Endometrium (tissue), 2 donors: ENCODE data around the gene LRRC32.

Experiments
- FAIRE-seq: peaks from 2 replicates; lab custom pipeline; 2012; peaks lifted over from hg19 to GRCh38; lab: Jason Lieb, UNC
- donor health status: control.
- donor health status: control.

Gene LRRC32

GRCh38 chr11:76699451-76700091 lies 29.0 kb upstream of the LRRC32 start:
- no peak for FAIRE-seq

GRCh38 chr11:76698321-76699043 lies 27.9 kb upstream of the LRRC32 start:
- FAIRE-seq, result no peak

GRCh38 chr11:76696756-76697155 lies 26.2 kb upstream of the LRRC32 start:
- FAIRE-seq, result no peak

GRCh38 chr11:76695771-76696170 lies 25.2 kb upstream of the LRRC32 start:
- no peak for FAIRE-seq

- no peak for FAIRE-seq
Measured at GRCh38 chr11:76695133-76695532, 24.6 kb upstream of the LRRC32 start.

- no peak for FAIRE-seq
Measured at GRCh38 chr11:76694664-76695063, 24.1 kb upstream of the LRRC32 start.

GRCh38 chr11:76693806-76694205 lies 23.3 kb upstream of the LRRC32 start:
- FAIRE-seq, result no peak

GRCh38 chr11:76692956-76693355 lies 22.4 kb upstream of the LRRC32 start:
- no peak for FAIRE-seq

GRCh38 chr11:76691655-76692054 lies 21.1 kb upstream of the LRRC32 start:
- FAIRE-seq, result no peak

- peak; percentile 21 for FAIRE-seq
Measured at GRCh38 chr11:76690736-76691135, 20.2 kb upstream of the LRRC32 start.

GRCh38 chr11:76689313-76690260 lies 19.0 kb upstream of the LRRC32 start:
- FAIRE-seq, result no peak

GRCh38 chr11:76688146-76688545 lies 17.6 kb upstream of the LRRC32 start:
- no peak for FAIRE-seq

GRCh38 chr11:76686261-76687079 lies 15.9 kb upstream of the LRRC32 start:
- FAIRE-seq, result no peak

- FAIRE-seq, result no peak
Measured at GRCh38 chr11:76685831-76686230, 15.3 kb upstream of the LRRC32 start.

GRCh38 chr11:76685237-76685636 lies 14.7 kb upstream of the LRRC32 start:
- no peak for FAIRE-seq

GRCh38 chr11:76684516-76684915 lies 14.0 kb upstream of the LRRC32 start:
- FAIRE-seq, result no peak

GRCh38 chr11:76683161-76684095 lies 12.9 kb upstream of the LRRC32 start:
- FAIRE-seq, result no peak

GRCh38 chr11:76682684-76683083 lies 12.1 kb upstream of the LRRC32 start:
- FAIRE-seq, result no peak

- FAIRE-seq, result no peak
Measured at GRCh38 chr11:76682106-76682505, 11.6 kb upstream of the LRRC32 start.

- no peak for FAIRE-seq
Measured at GRCh38 chr11:76680518-76681425, 10.2 kb upstream of the LRRC32 start.
